Omental fat pad (tissue), 4 donors: Measurements from ENCODE around the gene ZNF219. TPM values are rescaled to one million over a fixed set of nuclear protein-coding genes. Genes with fewer than 3 reads are reported as not detected.

ENCODE experiments used
- ATAC-seq: fragments of 150-250 bp; one replicate; pipeline ENCODE4 v1.9.1; 2016; ENCODE audit warnings: mild to moderate bottlenecking, moderate library complexity; ENCODE audit not compliant: low FRiP score
- DNase-seq: peaks from one replicate; pipeline ENCODE4 v3.0.0-alpha.2; 2019; ENCODE audit warnings: low spot score
- total RNA-seq, 4 donors: library from RNA; depleted of rRNA; stranded (reverse); fragments of >200 nt; gene quantifications; one replicate each; pipeline ENCODE4 v1.1.0, GENCODE V29; 2016
- TF ChIP-seq, protein P1 (sequence below), 3 donors: fragments of 450-650 bp; IDR thresholded peaks; one replicate each; pipeline ENCODE4 v1.5.1; 2016 to 2017; ENCODE audit warnings: antibody characterized with exemption in 3 of 3, mild to moderate bottlenecking in 3 of 3, moderate library complexity in 2 of 3

Gene ZNF219
- total RNA-seq, 4 donors from 2014 or later: 19.2 to 56.3 (median 38.1) TPM

DNA sequence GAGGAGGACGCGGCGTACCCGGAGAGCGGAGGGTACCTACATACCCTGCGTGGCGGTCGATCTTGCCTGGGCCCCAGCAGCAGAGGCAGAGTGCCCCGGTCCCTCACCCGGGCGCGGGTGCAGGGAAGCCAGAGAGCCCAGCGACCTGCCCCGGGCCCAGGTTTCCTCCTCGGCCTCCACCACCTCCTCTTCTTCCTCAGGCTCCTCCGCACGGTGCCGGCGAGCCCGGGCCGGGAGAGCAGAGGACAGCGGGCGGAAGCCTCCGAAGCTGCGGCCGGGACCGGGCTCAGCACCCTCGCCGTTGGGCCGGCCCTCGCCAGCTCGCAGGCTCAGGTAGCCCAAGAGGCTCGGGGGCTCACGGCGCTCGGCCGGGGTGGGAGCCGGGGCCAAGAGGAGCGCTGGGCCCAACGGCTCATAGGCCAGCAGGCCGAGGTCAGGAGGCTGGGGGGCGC is 6.6 kb downstream of the ZNF219 start:
- DNase-seq: peak; percentile 8
- TF ChIP-seq, protein P1, sequence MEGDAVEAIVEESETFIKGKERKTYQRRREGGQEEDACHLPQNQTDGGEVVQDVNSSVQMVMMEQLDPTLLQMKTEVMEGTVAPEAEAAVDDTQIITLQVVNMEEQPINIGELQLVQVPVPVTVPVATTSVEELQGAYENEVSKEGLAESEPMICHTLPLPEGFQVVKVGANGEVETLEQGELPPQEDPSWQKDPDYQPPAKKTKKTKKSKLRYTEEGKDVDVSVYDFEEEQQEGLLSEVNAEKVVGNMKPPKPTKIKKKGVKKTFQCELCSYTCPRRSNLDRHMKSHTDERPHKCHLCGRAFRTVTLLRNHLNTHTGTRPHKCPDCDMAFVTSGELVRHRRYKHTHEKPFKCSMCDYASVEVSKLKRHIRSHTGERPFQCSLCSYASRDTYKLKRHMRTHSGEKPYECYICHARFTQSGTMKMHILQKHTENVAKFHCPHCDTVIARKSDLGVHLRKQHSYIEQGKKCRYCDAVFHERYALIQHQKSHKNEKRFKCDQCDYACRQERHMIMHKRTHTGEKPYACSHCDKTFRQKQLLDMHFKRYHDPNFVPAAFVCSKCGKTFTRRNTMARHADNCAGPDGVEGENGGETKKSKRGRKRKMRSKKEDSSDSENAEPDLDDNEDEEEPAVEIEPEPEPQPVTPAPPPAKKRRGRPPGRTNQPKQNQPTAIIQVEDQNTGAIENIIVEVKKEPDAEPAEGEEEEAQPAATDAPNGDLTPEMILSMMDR (IDR thresholded peaks at IDR 0.05): no peak
- ATAC-seq: no peak

DNA sequence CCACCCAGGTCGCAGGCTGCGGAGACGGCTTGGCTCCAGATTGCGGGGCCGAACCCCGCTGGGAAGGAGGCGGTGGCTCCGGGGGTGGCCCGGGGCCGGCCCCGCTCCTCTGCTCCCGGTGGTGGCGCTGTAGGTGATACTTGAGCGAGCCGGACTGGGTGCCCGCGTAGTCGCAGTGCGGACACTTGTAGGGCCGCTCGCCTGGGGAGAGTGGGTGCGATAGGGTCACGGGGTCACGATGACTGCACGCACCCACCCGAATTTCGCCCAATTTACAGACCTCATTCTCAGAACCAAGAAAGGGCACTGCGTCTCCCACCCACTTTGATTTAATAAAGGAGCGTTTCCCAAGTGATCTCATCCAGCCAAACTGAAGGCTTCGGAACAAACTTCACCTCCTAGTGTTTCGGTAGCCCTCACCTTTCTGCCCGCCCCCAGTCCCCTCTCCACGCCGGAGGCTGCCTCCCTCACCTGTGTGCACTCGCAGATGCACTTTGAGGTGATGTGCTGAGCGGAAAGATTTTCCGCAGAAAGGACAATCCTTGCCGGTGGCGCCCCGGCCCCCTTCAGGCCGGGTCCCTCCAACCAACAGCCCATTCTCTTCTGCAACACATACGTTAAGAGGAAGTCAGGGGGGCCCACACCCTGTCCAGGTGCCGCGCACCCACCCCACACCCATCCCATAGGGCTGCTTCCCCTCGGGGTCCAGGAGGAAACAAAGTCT is 7.4 kb downstream of the ZNF219 start:
- ATAC-seq: no peak
- DNase-seq: peak; percentile 18
- TF ChIP-seq, protein P1 (IDR thresholded peaks at IDR 0.05): no peak

DNA sequence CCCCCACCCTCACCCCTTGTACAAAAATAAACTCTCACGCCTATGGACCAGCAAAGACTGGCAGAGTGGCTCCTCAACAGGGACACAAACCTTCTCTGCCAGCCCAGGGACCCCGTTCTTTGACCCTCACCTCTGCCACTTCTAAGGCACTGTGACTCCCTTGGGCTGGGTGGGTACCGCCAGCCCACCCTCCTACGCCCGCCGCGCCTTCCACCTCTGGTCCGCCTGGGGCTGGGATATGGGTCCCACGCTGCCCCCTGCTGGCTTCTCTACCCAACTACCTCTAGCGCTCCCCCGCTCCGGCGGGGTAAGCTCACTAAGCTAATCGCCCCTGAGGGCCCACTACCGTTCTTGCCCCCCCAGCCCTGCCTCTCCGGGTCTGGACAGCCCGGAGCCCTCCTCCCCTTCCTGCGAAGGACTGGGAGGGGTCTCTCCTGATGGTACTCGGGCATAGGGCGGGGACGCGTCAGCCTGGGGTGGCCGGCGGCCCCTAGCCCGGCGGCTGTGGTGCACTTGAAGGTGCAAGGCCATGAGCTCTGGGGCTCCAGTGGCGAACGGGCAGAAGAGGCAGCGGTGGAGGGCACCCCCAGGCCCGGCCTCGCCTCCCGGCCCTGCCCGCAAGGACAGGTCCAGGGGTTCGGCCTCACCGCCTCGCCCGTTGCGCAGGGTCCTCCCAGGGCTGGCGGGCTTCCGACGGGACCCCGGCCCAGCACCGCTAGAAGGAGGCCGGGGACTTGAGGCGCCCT is 8.1 kb downstream of the ZNF219 start:
- DNase-seq: peak; percentile 17
- TF ChIP-seq, protein P1 (IDR thresholded peaks at IDR 0.05): no peak
- ATAC-seq: no peak

DNA sequence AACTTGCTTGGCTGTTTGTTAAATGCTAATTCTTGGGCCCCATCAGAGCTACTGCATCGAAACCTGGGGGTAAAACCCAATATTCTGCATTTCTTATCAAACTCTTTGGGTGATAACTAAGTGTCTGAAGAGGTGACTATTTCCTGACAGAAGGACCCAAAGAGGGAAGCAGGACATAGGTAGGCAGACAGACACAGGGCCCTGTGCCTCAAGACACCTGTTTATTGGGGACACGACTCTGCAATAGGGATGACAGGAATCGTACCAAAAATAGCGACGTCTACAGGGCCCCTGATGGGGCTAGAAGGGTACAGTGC is 8.6 kb downstream of the ZNF219 start:
- DNase-seq: no peak
- TF ChIP-seq, protein P1 (IDR thresholded peaks at IDR 0.05): no peak
- no peak for ATAC-seq

DNA sequence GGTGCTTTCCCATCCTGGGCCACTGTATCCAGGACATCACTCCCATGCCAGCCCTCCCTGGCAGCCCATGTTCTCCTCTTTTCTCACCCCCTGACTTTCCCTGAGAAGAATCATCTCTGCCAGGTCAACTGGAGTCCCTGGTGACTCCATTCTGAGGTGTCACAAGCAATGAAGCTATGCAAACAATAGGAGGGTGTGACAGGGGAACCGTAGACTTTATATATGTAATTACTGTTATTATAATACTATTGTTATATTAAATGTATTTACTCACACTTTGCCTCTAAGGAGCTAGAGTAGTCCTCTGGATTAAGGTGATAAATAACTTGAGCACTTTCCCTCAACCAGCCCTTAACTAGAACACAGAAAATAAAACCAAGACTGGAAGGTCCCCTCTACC is 9.2 kb downstream of the ZNF219 start:
- ATAC-seq: no peak
- TF ChIP-seq, protein P1 (IDR thresholded peaks at IDR 0.05): no peak

DNA sequence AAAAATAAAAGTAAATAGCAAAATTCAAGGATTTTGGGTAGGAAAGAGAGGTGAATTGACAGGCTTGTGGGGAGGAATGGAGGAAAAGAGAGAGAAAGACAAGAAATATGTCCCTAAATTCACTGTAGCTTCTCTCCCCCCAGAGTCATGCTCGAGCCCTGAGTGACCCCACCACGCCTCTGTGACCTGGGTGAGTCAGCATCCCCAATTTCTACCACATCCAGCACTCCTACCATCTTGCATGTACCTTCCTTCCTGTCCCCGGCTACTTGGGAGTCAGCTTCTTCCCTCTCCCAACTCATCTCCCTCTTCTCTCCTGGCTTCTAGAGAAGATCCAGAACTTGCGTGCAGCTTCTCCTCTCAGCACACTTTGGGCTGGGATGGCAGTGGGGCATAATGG is 9.8 kb downstream of the ZNF219 start:
- peak; percentile 15 for DNase-seq
- TF ChIP-seq, protein P1 (IDR thresholded peaks at IDR 0.05): no peak
- no peak for ATAC-seq

More for the DNA sequence above, 9.2 kb downstream of the ZNF219 start:
- DNase-seq: no peak
